Activated T-cell treated with anti-CD3 and anti-CD28 coated beads, Interleukin-2, amount 50 U/mL, for 1 hour (primary cell): ENCODE data around the gene PREX1.

Experiments
- DNase-seq: peaks from one replicate; pipeline ENCODE4 v3.0.0-alpha.2; 2020

The PREX1 gene

GRCh38 chr20:48808382-48809034 lies 19.3 kb downstream of the PREX1 start:
- no peak for DNase-seq

- DNase-seq = no peak
These were observed 20.0 kb downstream of the PREX1 start for GRCh38 chr20:48807586-48808381.

- no peak for DNase-seq
These were observed 20.7 kb downstream of the PREX1 start for GRCh38 chr20:48807051-48807450.

- no peak for DNase-seq
These were observed 22.1 kb downstream of the PREX1 start for GRCh38 chr20:48805716-48806115.

- no peak for DNase-seq
These were observed 22.5 kb downstream of the PREX1 start for GRCh38 chr20:48805286-48805685.

GRCh38 chr20:48804300-48804980 lies 23.4 kb downstream of the PREX1 start:
- DNase-seq = no peak

GRCh38 chr20:48803176-48804053 lies 24.4 kb downstream of the PREX1 start:
- no peak for DNase-seq

GRCh38 chr20:48802647-48803046 lies 25.2 kb downstream of the PREX1 start:
- no peak for DNase-seq

GRCh38 chr20:48802216-48802615 lies 25.6 kb downstream of the PREX1 start:
- DNase-seq = no peak

- no peak for DNase-seq
These were observed 26.6 kb downstream of the PREX1 start for GRCh38 chr20:48801197-48801596.

GRCh38 chr20:48800177-48800576 lies 27.6 kb downstream of the PREX1 start:
- DNase-seq = no peak

GRCh38 chr20:48799328-48800105 lies 28.3 kb downstream of the PREX1 start:
- DNase-seq = no peak

GRCh38 chr20:48797850-48798747 lies 29.7 kb downstream of the PREX1 start:
- DNase-seq = no peak

GRCh38 chr20:48797275-48797825 lies 30.4 kb downstream of the PREX1 start:
- no peak for DNase-seq

GRCh38 chr20:48795732-48796131 lies 32.1 kb downstream of the PREX1 start:
- no peak for DNase-seq

- no peak for DNase-seq
These were observed 32.9 kb downstream of the PREX1 start for GRCh38 chr20:48794816-48795457.

- no peak for DNase-seq
These were observed 33.4 kb downstream of the PREX1 start for GRCh38 chr20:48794360-48794759.

- DNase-seq = no peak
These were observed 34.0 kb downstream of the PREX1 start for GRCh38 chr20:48793776-48794175.

GRCh38 chr20:48791666-48792071 lies 36.1 kb downstream of the PREX1 start:
- no peak for DNase-seq

- no peak for DNase-seq
These were observed 36.8 kb downstream of the PREX1 start for GRCh38 chr20:48791014-48791413.
